ENCODE data around the gene CTCF.

GRCh38 chr16:67665598-67665997 lies 103.3 kb downstream of the CTCF start:
- TF ChIP-seq, protein P1, sequence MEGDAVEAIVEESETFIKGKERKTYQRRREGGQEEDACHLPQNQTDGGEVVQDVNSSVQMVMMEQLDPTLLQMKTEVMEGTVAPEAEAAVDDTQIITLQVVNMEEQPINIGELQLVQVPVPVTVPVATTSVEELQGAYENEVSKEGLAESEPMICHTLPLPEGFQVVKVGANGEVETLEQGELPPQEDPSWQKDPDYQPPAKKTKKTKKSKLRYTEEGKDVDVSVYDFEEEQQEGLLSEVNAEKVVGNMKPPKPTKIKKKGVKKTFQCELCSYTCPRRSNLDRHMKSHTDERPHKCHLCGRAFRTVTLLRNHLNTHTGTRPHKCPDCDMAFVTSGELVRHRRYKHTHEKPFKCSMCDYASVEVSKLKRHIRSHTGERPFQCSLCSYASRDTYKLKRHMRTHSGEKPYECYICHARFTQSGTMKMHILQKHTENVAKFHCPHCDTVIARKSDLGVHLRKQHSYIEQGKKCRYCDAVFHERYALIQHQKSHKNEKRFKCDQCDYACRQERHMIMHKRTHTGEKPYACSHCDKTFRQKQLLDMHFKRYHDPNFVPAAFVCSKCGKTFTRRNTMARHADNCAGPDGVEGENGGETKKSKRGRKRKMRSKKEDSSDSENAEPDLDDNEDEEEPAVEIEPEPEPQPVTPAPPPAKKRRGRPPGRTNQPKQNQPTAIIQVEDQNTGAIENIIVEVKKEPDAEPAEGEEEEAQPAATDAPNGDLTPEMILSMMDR (conservative IDR thresholded peaks at IDR 0.05; ENCODE audit: low read depth in 2 of 2), result no peak
- TF ChIP-seq POLR2AphosphoS5 (IDR thresholded peaks at IDR 0.05; ENCODE audit: low read depth) (no peak), EZH2 (IDR thresholded peaks at IDR 0.05; ENCODE audit: low read depth, unreplicated experiment) (no peak), JUNB (IDR thresholded peaks at IDR 0.05; ENCODE audit: unreplicated experiment) (no peak)
